CD14-positive monocyte (primary cell): Measurements from ENCODE around the gene CCRL2. TPM values are rescaled to one million over a fixed set of nuclear protein-coding genes. Genes with fewer than 3 reads are reported as not detected.

ENCODE experiments used
- DNase-seq, 3 donors: peaks; one replicate each; pipeline ENCODE4 v3.0.0-alpha.2; 2011 to 2022
- H2AFZ ChIP-seq: 2 replicates; pipeline ENCODE4 v1.6.0; 2012; ENCODE audit warnings: mild to moderate bottlenecking, low read depth, low read length, inconsistent platforms; ENCODE audit not compliant: insufficient read depth, poor library complexity, severe bottlenecking
- H3K27ac ChIP-seq, 2 donors: 1 replicate in 1 of 2; 2 replicates in 1 of 2; pipeline ENCODE4 v1.5.1; 2012 to 2013; ENCODE audit warnings: low read length in 2 of 2, control low read depth in 1 of 2, inconsistent platforms in 1 of 2, low read depth in 1 of 2, mild to moderate bottlenecking in 1 of 2
- H3K27me3 ChIP-seq, 2 donors: one replicate each; pipeline versions ENCODE4 v1.6.0 to v1.6.1; 2011 to 2013; ENCODE audit warnings: low read length in 2 of 2; ENCODE audit not compliant: control insufficient read depth in 2 of 2, insufficient read depth in 2 of 2
- H3K36me3 ChIP-seq, 2 donors: replicated peaks in 1 of 2; 1 replicate in 1 of 2; 2 replicates in 1 of 2; pipeline versions ENCODE4 v1.5.1 to v1.6.1; 2012 to 2013; ENCODE audit warnings: low read length in 2 of 2, control low read depth in 1 of 2, inconsistent platforms in 1 of 2, mild to moderate bottlenecking in 1 of 2; ENCODE audit not compliant: insufficient read depth in 2 of 2, control insufficient read depth in 1 of 2
- H3K4me1 ChIP-seq, 2 donors: 1 replicate in 1 of 2; 2 replicates in 1 of 2; pipeline versions ENCODE4 v1.5.1 to v1.6.1; 2012 to 2013; ENCODE audit warnings: low read length in 2 of 2, control low read depth in 1 of 2, inconsistent platforms in 1 of 2, mild to moderate bottlenecking in 1 of 2, moderate library complexity in 1 of 2; ENCODE audit not compliant: insufficient read depth in 2 of 2, control insufficient read depth in 1 of 2
- H3K4me2 ChIP-seq: replicated peaks from 2 replicates; pipeline ENCODE3; 2012; ENCODE audit warnings: low read length, moderate library complexity, mild to moderate bottlenecking; ENCODE audit not compliant: poor library complexity, severe bottlenecking; ENCODE audit errors: extremely low read depth
- H3K4me3 ChIP-seq, 3 experiments: fragments of 200-600 bp in 1 of 3; sonication (generic) in 1 of 3; replicated peaks in 1 of 3; 1 replicate in 2 of 3; 2 replicates in 1 of 3; pipeline ENCODE4 v1.5.1; 2011 to 2013; ENCODE audit warnings: low read length in 3 of 3, mild to moderate bottlenecking in 3 of 3, control low read depth in 2 of 3, low read depth in 2 of 3, inconsistent platforms in 1 of 3, moderate library complexity in 1 of 3
- H3K79me2 ChIP-seq: 2 replicates; pipeline ENCODE4 v1.6.0; 2012; ENCODE audit warnings: mild to moderate bottlenecking, control low read depth, inconsistent platforms, low read length, moderate library complexity; ENCODE audit not compliant: insufficient read depth
- H3K9ac ChIP-seq: 2 replicates; pipeline ENCODE4 v1.6.0; 2017; ENCODE audit warnings: low read length, mild to moderate bottlenecking; ENCODE audit not compliant: insufficient read depth, poor library complexity, severe bottlenecking
- H3K9me3 ChIP-seq, 2 donors: replicated peaks in 1 of 2; 1 replicate in 1 of 2; 2 replicates in 1 of 2; pipeline versions ENCODE4 v1.5.1 to v1.6.1; 2012 to 2013; ENCODE audit warnings: low read length in 2 of 2, control low read depth in 1 of 2; ENCODE audit not compliant: control insufficient read depth in 1 of 2, insufficient read depth in 1 of 2
- H4K20me1 ChIP-seq: 2 replicates; pipeline ENCODE4 v1.6.0; 2012; ENCODE audit warnings: mild to moderate bottlenecking, low read length, control low read depth, moderate library complexity; ENCODE audit not compliant: insufficient read depth
- H3K27ac Mint-ChIP-seq, 7 donors: one replicate each; pipeline ENCODE4 v1.8.0; 2020; ENCODE audit warnings: mild to moderate bottlenecking in 7 of 7, mixed read lengths in 7 of 7, moderate library complexity in 6 of 7, inconsistent platforms in 2 of 7
- H3K27me3 Mint-ChIP-seq, 3 donors: one replicate each; pipeline ENCODE4 v1.8.0; 2021 to 2022; ENCODE audit warnings: low read depth in 3 of 3, mild to moderate bottlenecking in 3 of 3, mixed read lengths in 3 of 3, moderate library complexity in 3 of 3, inconsistent platforms in 1 of 3
- H3K36me3 Mint-ChIP-seq, 2 donors: one replicate each; pipeline ENCODE4 v1.8.0; 2020; ENCODE audit warnings: mixed read lengths in 2 of 2, inconsistent platforms in 1 of 2, mild to moderate bottlenecking in 1 of 2
- H3K4me1 Mint-ChIP-seq: one replicate; pipeline ENCODE4 v1.8.0; 2020; ENCODE audit warnings: mild to moderate bottlenecking, mixed read lengths
- H3K4me3 Mint-ChIP-seq, 2 donors: one replicate each; pipeline ENCODE4 v1.8.0; 2020; ENCODE audit warnings: mild to moderate bottlenecking in 2 of 2, mixed read lengths in 2 of 2, moderate library complexity in 1 of 2
- H3K9me3 Mint-ChIP-seq, 7 donors: one replicate each; pipeline ENCODE4 v1.8.0; 2020 to 2022; ENCODE audit warnings: mixed read lengths in 7 of 7, mild to moderate bottlenecking in 6 of 7, moderate library complexity in 6 of 7, inconsistent platforms in 2 of 7
- CTCF ChIP-seq: fragments of 200-600 bp; IDR thresholded peaks from one replicate; pipeline ENCODE4 v1.8.0; 2022; ENCODE audit warnings: antibody characterized with exemption, mild to moderate bottlenecking
- WGBS: methylation state at CpG from one replicate; pipeline ENCODE4 v1.1.5; 2013; ENCODE audit warnings: missing lambda C conversion rate; ENCODE audit not compliant: insufficient coverage; 5-methylcytosine and 5-hydroxymethylcytosine counted together
- intact Hi-C, 2 donors: fragments of 100-400 bp; cut with micrococcal nuclease; formaldehyde crosslinking; loops; one replicate each; pipeline versions ENCODE4 v1.15.0 to v1.15.1; 2023
- polyA plus RNA-seq, 3 donors: library from polyadenylated mRNA; depleted of rRNA in 1 of 3; unstranded in 2 of 3; stranded (reverse) in 1 of 3; fragments of 300-500 nt in 2 of 3; fragments of >200 nt in 1 of 3; fragmentation: Illumina TruSeq in 2 of 3; gene quantifications; 1 replicate in 2 of 3; 2 replicates in 1 of 3; pipeline ENCODE4 v1.2.3, GENCODE V29; 2012 to 2021

CCRL2 gene
- polyA plus RNA-seq, 3 donors = 10.2 to 15.3 (median 11.7) TPM

- Mint-ChIP-seq H3K27me3 (peaks cover 1 to 6% (median 4%) of the 10 kb centered on the region in 3 donors), H3K27ac (peak overlapping the region in 1 of 7 donors; percentile 58), H3K4me1 (peaks cover 27% of the 10 kb centered on the region), H3K36me3 (no peaks in the 10 kb centered on the region), H3K4me3 (no peak overlapping the region), H3K9me3 (peaks cover 0 to 2% (median 0%) of the 10 kb centered on the region in 7 donors)
- TF ChIP-seq CTCF = no peak
- intact Hi-C loops = loop anchor here (5.0 kb wide), 3 partner anchors 287 to 612 kb away; no protein-coding TSS in a partner anchor
- no peaks in the 10 kb centered on the region for H4K20me1 ChIP-seq
- H3K4me3 ChIP-seq = no peak overlapping the region
- no peaks in the 10 kb centered on the region for H3K36me3 ChIP-seq
- H3K79me2 ChIP-seq = no peaks in the 10 kb centered on the region
- no peak overlapping the region for H3K9ac ChIP-seq
- 84% methylated on average over 3 of the region's 3 CpGs for WGBS
- no peak overlapping the region for H3K4me2 ChIP-seq
- DNase-seq = no peak
- H3K9me3 ChIP-seq = no peaks in the 10 kb centered on the region
- H3K27ac ChIP-seq = no peak overlapping the region
- H3K27me3 ChIP-seq = no peaks in the 10 kb centered on the region
- H2AFZ ChIP-seq = no peak overlapping the region
- H3K4me1 ChIP-seq = peaks cover 16 to 32% of the 10 kb centered on the region in 2 donors
These were observed 32.3 kb upstream of the CCRL2 start for GRCh38 chr3:46374755-46375154.

GRCh38 chr3:46375218-46375617, 31.8 kb upstream of the CCRL2 start:
- no peak overlapping the region for H3K9ac ChIP-seq
- H3K36me3 Mint-ChIP-seq = no peaks in the 10 kb centered on the region
- peaks cover 28% of the 10 kb centered on the region for H3K4me1 Mint-ChIP-seq
- no peaks in the 10 kb centered on the region for H3K9me3 ChIP-seq
- no peak for TF ChIP-seq CTCF
- H3K4me3 Mint-ChIP-seq = no peak overlapping the region
- H3K4me2 ChIP-seq = no peak overlapping the region
- H3K27ac Mint-ChIP-seq = no peak overlapping the region
- no peaks in the 10 kb centered on the region for H3K36me3 ChIP-seq
- H3K79me2 ChIP-seq = no peaks in the 10 kb centered on the region
- H3K27me3 ChIP-seq = no peaks in the 10 kb centered on the region
- peaks cover 1 to 6% (median 4%) of the 10 kb centered on the region in 3 donors for H3K27me3 Mint-ChIP-seq
- H3K27ac ChIP-seq = no peak overlapping the region
- no peaks in the 10 kb centered on the region for H4K20me1 ChIP-seq
- H3K4me1 ChIP-seq = peaks cover 16 to 28% of the 10 kb centered on the region in 2 donors
- no peak for DNase-seq
- no peak overlapping the region for H3K4me3 ChIP-seq
- no CpG with 5 or more reads among the region's 2 CpGs for WGBS
- peaks cover 0 to 2% (median 0%) of the 10 kb centered on the region in 7 donors for H3K9me3 Mint-ChIP-seq
- intact Hi-C loops = loop anchor here (5.0 kb wide), 2 partner anchors 438 to 613 kb away; no protein-coding TSS in a partner anchor
- H2AFZ ChIP-seq = no peak overlapping the region
